ENCODE measurements around the gene FUT8.

Gene FUT8

GRCh38 chr14:65509842-65510241, 97.3 kb downstream of the FUT8 start:
- H3K36me3 ChIP-seq (ENCODE audit: insufficient read depth, low read length) = no peaks in the 10 kb centered on the region
- peaks cover 51% of the 10 kb centered on the region for H3K79me2 ChIP-seq (ENCODE audit: control insufficient read depth, insufficient read depth, low read length, unreplicated experiment)
- H3K27ac ChIP-seq (ENCODE audit: low read depth, low read length) = no peak overlapping the region
- H3K27me3 ChIP-seq (ENCODE audit: insufficient read depth, low read length) = no peaks in the 10 kb centered on the region
- no peak overlapping the region for H2AFZ ChIP-seq (ENCODE audit: low read length, unreplicated experiment)
- no peak overlapping the region for H3K4me3 ChIP-seq (ENCODE audit: low read depth, low read length)
- no peaks in the 10 kb centered on the region for H3K4me1 ChIP-seq (ENCODE audit: control insufficient read depth, insufficient read depth, low read length, unreplicated experiment)

GRCh38 chr14:65513671-65514070, 101.1 kb downstream of the FUT8 start:
- H3K27me3 ChIP-seq (ENCODE audit: insufficient read depth, low read length) = no peaks in the 10 kb centered on the region
- H2AFZ ChIP-seq (ENCODE audit: low read length, unreplicated experiment) = no peak overlapping the region
- H3K79me2 ChIP-seq (ENCODE audit: control insufficient read depth, insufficient read depth, low read length, unreplicated experiment) = peaks cover 51% of the 10 kb centered on the region
- no peaks in the 10 kb centered on the region for H3K36me3 ChIP-seq (ENCODE audit: insufficient read depth, low read length)
- H3K27ac ChIP-seq (ENCODE audit: low read depth, low read length) = no peak overlapping the region
- H3K4me1 ChIP-seq (ENCODE audit: control insufficient read depth, insufficient read depth, low read length, unreplicated experiment) = no peaks in the 10 kb centered on the region
- no peak overlapping the region for H3K4me3 ChIP-seq (ENCODE audit: low read depth, low read length)

- H3K27me3 ChIP-seq (ENCODE audit: insufficient read depth, low read length) = no peaks in the 10 kb centered on the region
- peaks cover 24% of the 10 kb centered on the region for H3K79me2 ChIP-seq (ENCODE audit: control insufficient read depth, insufficient read depth, low read length, unreplicated experiment)
- no peak overlapping the region for H3K4me3 ChIP-seq (ENCODE audit: low read depth, low read length)
- no peaks in the 10 kb centered on the region for H3K4me1 ChIP-seq (ENCODE audit: control insufficient read depth, insufficient read depth, low read length, unreplicated experiment)
- no peaks in the 10 kb centered on the region; the same call in none of the 2 replicates for H3K36me3 ChIP-seq (ENCODE audit: insufficient read depth, low read length)
- H3K27ac ChIP-seq (ENCODE audit: low read depth, low read length) = no peak overlapping the region
- no peak overlapping the region for H2AFZ ChIP-seq (ENCODE audit: low read length, unreplicated experiment)
These were observed 105.4 kb downstream of the FUT8 start for GRCh38 chr14:65517635-65518542.

- peaks cover 25% of the 10 kb centered on the region for H3K79me2 ChIP-seq (ENCODE audit: control insufficient read depth, insufficient read depth, low read length, unreplicated experiment)
- no peaks in the 10 kb centered on the region for H3K36me3 ChIP-seq (ENCODE audit: insufficient read depth, low read length)
- no peak overlapping the region for H3K4me3 ChIP-seq (ENCODE audit: low read depth, low read length)
- no peaks in the 10 kb centered on the region for H3K27me3 ChIP-seq (ENCODE audit: insufficient read depth, low read length)
- H3K4me1 ChIP-seq (ENCODE audit: control insufficient read depth, insufficient read depth, low read length, unreplicated experiment) = no peaks in the 10 kb centered on the region
- no peak overlapping the region for H2AFZ ChIP-seq (ENCODE audit: low read length, unreplicated experiment)
- no peak overlapping the region for H3K27ac ChIP-seq (ENCODE audit: low read depth, low read length)
These were observed 115.5 kb downstream of the FUT8 start for GRCh38 chr14:65528069-65528468.

- Histone ChIP-seq H3K4me3 (ENCODE audit: low read depth, low read length) (no peak overlapping the region), H2AFZ (ENCODE audit: low read length, unreplicated experiment) (no peak overlapping the region), H3K27ac (ENCODE audit: low read depth, low read length) (no peak overlapping the region), H3K27me3 (ENCODE audit: insufficient read depth, low read length) (no peaks in the 10 kb centered on the region), H3K79me2 (ENCODE audit: control insufficient read depth, insufficient read depth, low read length, unreplicated experiment) (peaks cover 45% of the 10 kb centered on the region), H3K36me3 (ENCODE audit: insufficient read depth, low read length) (no peaks in the 10 kb centered on the region), H3K4me1 (ENCODE audit: control insufficient read depth, insufficient read depth, low read length, unreplicated experiment) (no peaks in the 10 kb centered on the region)
These were observed 118.6 kb downstream of the FUT8 start for GRCh38 chr14:65531148-65531547.

GRCh38 chr14:65533736-65534404, 121.3 kb downstream of the FUT8 start:
- no peaks in the 10 kb centered on the region for H3K4me1 ChIP-seq (ENCODE audit: control insufficient read depth, insufficient read depth, low read length, unreplicated experiment)
- no peak overlapping the region for H3K27ac ChIP-seq (ENCODE audit: low read depth, low read length)
- H3K36me3 ChIP-seq (ENCODE audit: insufficient read depth, low read length) = no peaks in the 10 kb centered on the region
- no peaks in the 10 kb centered on the region for H3K27me3 ChIP-seq (ENCODE audit: insufficient read depth, low read length)
- no peak overlapping the region for H3K4me3 ChIP-seq (ENCODE audit: low read depth, low read length)
- peaks cover 51% of the 10 kb centered on the region for H3K79me2 ChIP-seq (ENCODE audit: control insufficient read depth, insufficient read depth, low read length, unreplicated experiment)
- H2AFZ ChIP-seq (ENCODE audit: low read length, unreplicated experiment) = no peak overlapping the region

- Histone ChIP-seq H3K4me1 (ENCODE audit: control insufficient read depth, insufficient read depth, low read length, unreplicated experiment) (no peaks in the 10 kb centered on the region), H3K36me3 (ENCODE audit: insufficient read depth, low read length) (no peaks in the 10 kb centered on the region), H3K79me2 (ENCODE audit: control insufficient read depth, insufficient read depth, low read length, unreplicated experiment) (peaks cover 41% of the 10 kb centered on the region), H3K27me3 (ENCODE audit: insufficient read depth, low read length) (no peaks in the 10 kb centered on the region), H3K4me3 (ENCODE audit: low read depth, low read length) (no peak overlapping the region), H3K27ac (ENCODE audit: low read depth, low read length) (no peak overlapping the region), H2AFZ (ENCODE audit: low read length, unreplicated experiment) (no peak overlapping the region)
These were observed 124.4 kb downstream of the FUT8 start for GRCh38 chr14:65536781-65537423.

GRCh38 chr14:65548878-65549277, 136.3 kb downstream of the FUT8 start:
- Histone ChIP-seq H3K27me3 (ENCODE audit: insufficient read depth, low read length) (no peaks in the 10 kb centered on the region), H3K4me1 (ENCODE audit: control insufficient read depth, insufficient read depth, low read length, unreplicated experiment) (no peaks in the 10 kb centered on the region), H3K36me3 (ENCODE audit: insufficient read depth, low read length) (no peaks in the 10 kb centered on the region), H3K4me3 (ENCODE audit: low read depth, low read length) (no peak overlapping the region), H3K27ac (ENCODE audit: low read depth, low read length) (no peak overlapping the region), H3K79me2 (ENCODE audit: control insufficient read depth, insufficient read depth, low read length, unreplicated experiment) (peaks cover 9% of the 10 kb centered on the region), H2AFZ (ENCODE audit: low read length, unreplicated experiment) (no peak overlapping the region)

- no peak overlapping the region for H3K4me3 ChIP-seq (ENCODE audit: low read depth, low read length)
- peaks cover 10% of the 10 kb centered on the region for H3K79me2 ChIP-seq (ENCODE audit: control insufficient read depth, insufficient read depth, low read length, unreplicated experiment)
- H3K27me3 ChIP-seq (ENCODE audit: insufficient read depth, low read length) = no peaks in the 10 kb centered on the region
- no peak overlapping the region for H2AFZ ChIP-seq (ENCODE audit: low read length, unreplicated experiment)
- no peak overlapping the region for H3K27ac ChIP-seq (ENCODE audit: low read depth, low read length)
- no peaks in the 10 kb centered on the region for H3K36me3 ChIP-seq (ENCODE audit: insufficient read depth, low read length)
- H3K4me1 ChIP-seq (ENCODE audit: control insufficient read depth, insufficient read depth, low read length, unreplicated experiment) = no peaks in the 10 kb centered on the region
These were observed 136.9 kb downstream of the FUT8 start for GRCh38 chr14:65549429-65549828.

- Histone ChIP-seq H3K79me2 (ENCODE audit: control insufficient read depth, insufficient read depth, low read length, unreplicated experiment) (peaks cover 21% of the 10 kb centered on the region), H3K36me3 (ENCODE audit: insufficient read depth, low read length) (no peaks in the 10 kb centered on the region), H3K4me1 (ENCODE audit: control insufficient read depth, insufficient read depth, low read length, unreplicated experiment) (no peaks in the 10 kb centered on the region), H3K27ac (ENCODE audit: low read depth, low read length) (no peak overlapping the region), H3K4me3 (ENCODE audit: low read depth, low read length) (no peak overlapping the region), H2AFZ (ENCODE audit: low read length, unreplicated experiment) (no peak overlapping the region), H3K27me3 (ENCODE audit: insufficient read depth, low read length) (no peaks in the 10 kb centered on the region)
These were observed 138.5 kb downstream of the FUT8 start for GRCh38 chr14:65550779-65551643.
